GM10248 (cell line): ENCODE measurements around the gene POLA1.

Source experiments
- CTCF ChIA-PET: fragments of 300-600 bp; sonication (Branson Sonifier 250); formaldehyde crosslinking; extraction: SDS; loops from one replicate; lab custom pipeline; 2021; ENCODE audit warnings: antibody characterized with exemption; lab: Yijun Ruan, JAX
- POLR2A ChIA-PET: fragments of 350-650 bp; sonication (Branson Sonifier 250); formaldehyde crosslinking; extraction: SDS; loops from one replicate; lab custom pipeline; 2020; ENCODE audit warnings: antibody characterized with exemption; lab: Yijun Ruan, JAX
- DNase-seq: peaks from one replicate; pipeline ENCODE4 v3.0.0; 2012; ENCODE audit errors: extremely low spot score
- TF ChIP-seq, protein P1 (sequence below): IDR thresholded peaks from 2 replicates; pipeline ENCODE4 v1.5.1; 2012; ENCODE audit warnings: mild to moderate bottlenecking, low read depth; ENCODE audit errors: extremely low read depth, missing control alignments, control extremely low read depth

The POLA1 gene

DNA sequence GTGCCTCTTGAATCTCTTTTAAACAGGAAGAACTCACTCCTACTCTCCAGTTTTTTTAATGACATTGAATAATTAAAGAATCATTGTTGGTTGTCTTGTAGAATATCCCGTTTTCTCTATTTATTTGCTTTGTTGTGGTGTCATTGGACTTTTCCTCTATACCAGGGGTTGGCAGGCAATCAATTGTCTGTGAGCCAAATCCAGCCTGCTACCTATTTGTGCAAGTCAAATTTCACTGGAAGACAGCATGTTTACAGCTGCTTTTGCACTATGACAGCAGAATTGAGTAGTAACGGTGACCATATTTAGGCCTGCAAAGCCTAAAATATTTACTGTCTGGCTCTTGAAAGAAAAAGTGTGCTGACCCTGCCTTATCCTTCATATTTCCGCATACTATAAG, 34.8 kb downstream of the POLA1 start:
- POLR2A ChIA-PET: no interaction called here
- TF ChIP-seq, protein P1, sequence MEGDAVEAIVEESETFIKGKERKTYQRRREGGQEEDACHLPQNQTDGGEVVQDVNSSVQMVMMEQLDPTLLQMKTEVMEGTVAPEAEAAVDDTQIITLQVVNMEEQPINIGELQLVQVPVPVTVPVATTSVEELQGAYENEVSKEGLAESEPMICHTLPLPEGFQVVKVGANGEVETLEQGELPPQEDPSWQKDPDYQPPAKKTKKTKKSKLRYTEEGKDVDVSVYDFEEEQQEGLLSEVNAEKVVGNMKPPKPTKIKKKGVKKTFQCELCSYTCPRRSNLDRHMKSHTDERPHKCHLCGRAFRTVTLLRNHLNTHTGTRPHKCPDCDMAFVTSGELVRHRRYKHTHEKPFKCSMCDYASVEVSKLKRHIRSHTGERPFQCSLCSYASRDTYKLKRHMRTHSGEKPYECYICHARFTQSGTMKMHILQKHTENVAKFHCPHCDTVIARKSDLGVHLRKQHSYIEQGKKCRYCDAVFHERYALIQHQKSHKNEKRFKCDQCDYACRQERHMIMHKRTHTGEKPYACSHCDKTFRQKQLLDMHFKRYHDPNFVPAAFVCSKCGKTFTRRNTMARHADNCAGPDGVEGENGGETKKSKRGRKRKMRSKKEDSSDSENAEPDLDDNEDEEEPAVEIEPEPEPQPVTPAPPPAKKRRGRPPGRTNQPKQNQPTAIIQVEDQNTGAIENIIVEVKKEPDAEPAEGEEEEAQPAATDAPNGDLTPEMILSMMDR: no peak
- CTCF ChIA-PET: no interaction called here
- DNase-seq: no peak

DNA sequence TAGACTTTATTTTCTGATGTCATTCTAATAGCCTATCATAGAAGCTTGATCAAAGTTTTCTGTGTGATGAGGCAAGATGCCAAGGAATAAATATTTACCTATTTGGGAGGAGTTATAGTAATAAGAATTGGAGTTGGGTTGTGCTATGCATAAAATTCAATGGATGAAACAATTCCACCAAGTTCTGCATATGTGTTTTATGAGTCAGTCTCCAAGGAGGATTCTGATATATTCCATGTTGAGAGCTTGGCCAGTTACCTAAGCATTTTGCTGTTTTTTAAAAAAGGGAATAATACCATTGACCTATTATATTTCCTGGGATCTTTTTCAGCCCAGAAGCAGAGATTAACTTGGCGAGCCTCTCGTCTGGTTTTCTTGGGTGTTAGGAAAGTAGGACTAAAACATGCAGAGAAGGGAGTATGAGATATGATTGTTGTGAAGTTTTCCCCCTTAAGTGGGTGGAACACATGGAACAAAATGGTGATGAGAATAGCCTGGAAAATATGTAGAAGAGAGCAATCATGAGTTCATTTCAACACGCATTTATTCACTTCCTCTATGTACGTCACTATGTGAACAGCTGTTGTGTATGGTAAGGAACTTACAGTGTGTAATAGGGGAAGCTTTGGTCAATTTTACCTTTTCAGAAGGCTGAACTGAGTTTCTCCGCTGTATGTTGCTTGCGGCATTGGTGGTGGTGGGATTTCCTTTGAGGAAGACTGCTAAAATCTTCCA, 39.2 kb downstream of the POLA1 start:
- POLR2A ChIA-PET: no interaction called here
- TF ChIP-seq, protein P1: no peak
- CTCF ChIA-PET: no interaction called here
- no peak for DNase-seq

DNA sequence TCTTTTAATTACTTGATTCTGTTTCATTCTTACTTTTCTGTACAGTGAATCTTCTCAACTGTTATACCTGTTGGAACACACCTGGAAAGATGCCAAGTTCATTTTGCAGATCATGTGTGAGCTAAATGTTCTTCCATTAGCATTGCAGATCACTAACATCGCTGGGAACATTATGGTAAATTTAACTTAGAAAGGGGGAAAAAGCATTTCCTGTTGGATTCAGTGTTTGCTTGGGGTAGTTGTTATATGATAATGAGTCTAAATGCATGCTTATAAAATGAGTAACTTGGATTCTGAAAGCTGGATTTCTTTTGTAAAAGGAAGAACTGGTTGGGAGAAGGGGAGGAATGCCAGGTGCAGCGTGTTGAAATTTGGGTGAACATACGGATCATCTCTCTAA, 47.6 kb downstream of the POLA1 start:
- no peak for DNase-seq
- ChIA-PET POLR2A (no interaction called here), CTCF (no interaction called here)
- TF ChIP-seq, protein P1: no peak

DNA sequence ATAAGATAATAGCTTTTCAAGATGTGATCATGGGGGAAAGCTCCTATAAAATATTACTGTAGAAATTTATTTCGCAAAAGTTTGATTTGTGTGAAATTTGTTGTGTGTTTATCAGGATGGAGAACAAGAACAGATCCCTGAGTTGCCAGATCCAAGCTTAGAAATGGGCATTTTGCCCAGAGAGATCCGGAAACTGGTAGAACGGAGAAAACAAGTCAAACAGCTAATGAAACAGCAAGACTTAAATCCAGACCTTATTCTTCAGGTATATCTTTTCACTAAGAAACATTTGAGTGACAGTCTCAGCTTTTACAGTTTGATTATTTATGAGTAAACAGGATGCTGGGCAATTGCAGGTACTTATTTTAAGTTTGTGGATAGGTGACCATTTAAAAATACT, 54.5 kb downstream of the POLA1 start:
- CTCF ChIA-PET: interaction anchor here (0.7 kb wide), 1 partner anchor 91 kb away, joined by 3 read pairs; no protein-coding TSS in a partner anchor
- TF ChIP-seq, protein P1: no peak
- DNase-seq: no peak
- POLR2A ChIA-PET: no interaction called here

DNA sequence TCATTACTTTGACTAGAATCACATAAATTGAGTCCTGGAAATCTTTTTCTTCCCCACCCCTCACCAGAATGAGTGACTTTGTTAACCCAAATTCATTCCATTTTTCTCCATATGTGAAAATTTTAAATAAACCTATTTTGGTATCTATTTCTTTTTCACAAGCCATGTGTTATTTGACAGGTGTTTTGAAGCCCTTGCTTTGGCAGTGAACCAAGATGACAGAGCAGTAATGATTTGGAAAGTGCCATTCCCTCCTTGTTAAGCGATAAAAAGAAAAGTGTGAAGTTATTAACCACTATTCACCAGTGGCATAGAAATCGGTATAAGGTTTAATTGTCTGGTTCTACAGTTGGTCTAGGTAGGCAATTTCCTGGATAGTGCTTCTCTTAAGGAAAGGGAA, 66.1 kb downstream of the POLA1 start:
- no peak for DNase-seq
- TF ChIP-seq, protein P1: no peak
- ChIA-PET CTCF (no interaction called here), POLR2A (no interaction called here)

DNA sequence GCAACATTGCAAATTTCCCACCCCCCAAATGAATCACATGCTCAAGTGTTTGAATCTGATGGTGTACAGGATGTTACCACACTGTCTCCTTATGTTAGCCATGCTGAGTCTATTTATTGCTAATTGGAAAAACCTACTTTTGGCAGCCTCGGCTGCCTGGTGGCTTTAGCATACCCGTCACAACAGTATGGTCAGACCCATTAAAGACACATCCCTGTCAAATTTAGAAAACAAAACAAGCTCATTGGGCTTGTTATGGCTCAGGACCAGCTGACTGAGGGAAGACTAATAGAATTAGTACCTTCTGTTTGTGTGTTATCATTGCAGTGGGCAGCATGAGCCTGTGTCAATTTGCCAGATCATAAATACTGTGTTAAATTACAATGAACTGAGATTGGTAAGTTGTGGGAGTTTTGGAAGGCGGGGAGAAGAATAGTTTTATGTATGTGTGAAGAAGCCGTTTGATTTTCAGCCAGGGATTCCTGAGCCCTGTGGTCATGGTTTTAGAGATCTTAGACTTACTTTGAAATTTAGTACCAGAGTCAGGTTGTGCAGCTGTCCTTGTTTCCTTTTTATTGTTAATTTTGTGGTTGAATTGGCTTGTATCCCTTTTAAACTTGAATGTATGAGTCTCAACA, 66.8 kb downstream of the POLA1 start:
- ChIA-PET POLR2A (no interaction called here), CTCF (no interaction called here)
- no peak for DNase-seq
- TF ChIP-seq, protein P1: no peak
